Lung (tissue), 12 donors: ENCODE data around the gene PIBF1. TPM values are rescaled to one million over a fixed set of nuclear protein-coding genes. Genes with fewer than 3 reads are reported as not detected.

ENCODE experiments used
- ATAC-seq: fragments of 200-7000 bp; cut with Tn5 transposase; one replicate; pipeline ENCODE4 v1.9.1; 2020; ENCODE audit warnings: moderate number of reproducible peaks; ENCODE audit not compliant: insufficient read depth, low FRiP score
- DNase-seq, 3 donors: peaks; one replicate each; pipeline ENCODE4 v3.0.0-alpha.2; 2013 to 2017
- H3K27ac ChIP-seq, 2 donors: one replicate each; pipeline ENCODE4 v1.5.1; 2013; ENCODE audit warnings: mild to moderate bottlenecking in 2 of 2, moderate library complexity in 2 of 2, control low read depth in 1 of 2, inconsistent platforms in 1 of 2, low read depth in 1 of 2, low read length in 1 of 2
- H3K27me3 ChIP-seq, 3 donors: one replicate each; pipeline ENCODE4 v1.5.1; 2013; ENCODE audit warnings: low read length in 2 of 3; ENCODE audit not compliant: control insufficient read depth in 3 of 3, insufficient read depth in 3 of 3
- H3K36me3 ChIP-seq, 4 donors: one replicate each; pipeline ENCODE4 v1.5.1; 2013; ENCODE audit warnings: low read length in 4 of 4, mild to moderate bottlenecking in 1 of 4, moderate library complexity in 1 of 4; ENCODE audit not compliant: control insufficient read depth in 4 of 4, insufficient read depth in 4 of 4
- H3K4me1 ChIP-seq, 5 donors: one replicate each; pipeline ENCODE4 v1.5.1; 2013; ENCODE audit warnings: low read length in 5 of 5, mild to moderate bottlenecking in 2 of 5, moderate library complexity in 1 of 5; ENCODE audit not compliant: control insufficient read depth in 5 of 5, insufficient read depth in 5 of 5
- H3K4me3 ChIP-seq: one replicate; pipeline ENCODE4 v1.5.1; 2013; ENCODE audit warnings: mild to moderate bottlenecking, control low read depth, moderate library complexity
- H3K9ac ChIP-seq, 2 donors: one replicate each; pipeline ENCODE4 v1.5.1; 2013; ENCODE audit warnings: low read length in 2 of 2, control low read depth in 1 of 2; ENCODE audit not compliant: insufficient read depth in 1 of 2
- H3K9me3 ChIP-seq, 4 donors: one replicate each; pipeline ENCODE4 v1.5.1; 2013; ENCODE audit warnings: low read length in 3 of 4, mild to moderate bottlenecking in 1 of 4, moderate library complexity in 1 of 4; ENCODE audit not compliant: control insufficient read depth in 4 of 4, insufficient read depth in 3 of 4
- CTCF ChIP-seq: IDR thresholded peaks from 2 replicates; pipeline ENCODE4 v1.5.1; 2012; ENCODE audit warnings: mild to moderate bottlenecking; ENCODE audit errors: control extremely low read depth, extremely low read depth
- WGBS, 2 donors: extraction: QIAGEN DNeasy Blood & Tissue Kit; methylation state at CpG; one replicate each; pipeline ENCODE4 v1.1.7; 2013; 5-methylcytosine and 5-hydroxymethylcytosine counted together
- polyA plus RNA-seq, 2 donors: library from polyadenylated mRNA; stranded (reverse); fragments of 200-250 nt; gene quantifications; one replicate each; pipeline ENCODE4 v1.2.1, GENCODE V29; 2013
- total RNA-seq, 2 donors: library from RNA; depleted of rRNA in 1 of 2; stranded (reverse); fragments of >200 nt in 1 of 2; gene quantifications; one replicate each; pipeline ENCODE4 v1.2.1, GENCODE V29; 2014 to 2021
- donor health status: control.
- donor health status: control.
- donor health status: Bipolar disorder and iron deficiency.
- donor health status: healthy.
- donor health status: DM: yes; HTN: yes; CAD: no.

The PIBF1 gene
- total and polyA plus RNA-seq, 4 donors, result 8.4 to 61.1 (median 25.6) TPM

- Histone ChIP-seq H3K4me3 (no peak overlapping the region), H3K4me1 (no peaks in the 10 kb centered on the region), H3K9ac (no peak overlapping the region), H3K36me3 (no peaks in the 10 kb centered on the region), H3K27ac (no peak overlapping the region), H3K27me3 (no peaks in the 10 kb centered on the region), H3K9me3 (peaks cover 0 to 3% (median 0%) of the 10 kb centered on the region in 4 donors)
- TF ChIP-seq CTCF, result no peak
- WGBS, 2 donors, result 96% methylated on average over 4 of the region's 4 CpGs
- ATAC-seq, result no peak
- DNase-seq, result no peak
Observed at GRCh38 chr13:73036566-73036965, 254.6 kb downstream of the PIBF1 start.

DNA sequence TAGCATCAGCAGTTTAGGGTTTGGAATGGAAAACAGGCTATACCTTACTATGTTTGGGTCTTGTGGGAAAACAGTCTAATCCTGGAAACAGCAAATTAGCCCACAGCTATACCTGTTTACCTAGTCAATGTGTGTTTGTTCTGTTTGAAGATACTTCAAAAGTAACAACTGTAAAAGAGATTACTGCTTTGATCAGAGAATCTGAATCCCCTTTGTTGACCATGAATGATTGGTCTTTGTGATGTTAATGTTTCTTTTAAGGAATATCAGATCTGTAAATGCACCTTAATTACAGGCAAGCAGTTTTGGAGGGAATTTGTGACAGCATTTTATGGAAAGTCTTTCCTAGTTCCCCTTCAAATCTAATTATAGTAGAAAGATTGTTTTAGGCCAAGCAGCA, 256.1 kb downstream of the PIBF1 start:
- ATAC-seq (no peak), DNase-seq (no peak)
- H3K36me3 ChIP-seq, result no peaks in the 10 kb centered on the region
- H3K4me1 ChIP-seq, result no peaks in the 10 kb centered on the region
- H3K9me3 ChIP-seq, result peaks cover 0 to 3% (median 0%) of the 10 kb centered on the region in 4 donors
- H3K27ac ChIP-seq, result no peak overlapping the region
- no peak overlapping the region for H3K9ac ChIP-seq
- peaks cover 0 to 2% (median 0%) of the 10 kb centered on the region in 3 donors for H3K27me3 ChIP-seq
- no peak overlapping the region for H3K4me3 ChIP-seq
- TF ChIP-seq CTCF, result no peak

- H3K4me1 ChIP-seq, result no peaks in the 10 kb centered on the region
- no peak overlapping the region for H3K27ac ChIP-seq
- DNase-seq (no peak), ATAC-seq (no peak)
- TF ChIP-seq CTCF, result no peak
- peaks cover 0 to 2% (median 0%) of the 10 kb centered on the region in 3 donors for H3K27me3 ChIP-seq
- WGBS, 2 donors, result 58 to 78% methylated on average over 2 of the region's 2 CpGs
- H3K9me3 ChIP-seq, result peaks cover 0 to 3% (median 0%) of the 10 kb centered on the region in 4 donors
- H3K4me3 ChIP-seq, result no peak overlapping the region
- H3K36me3 ChIP-seq, result no peaks in the 10 kb centered on the region
- no peak overlapping the region for H3K9ac ChIP-seq
Observed at GRCh38 chr13:73039201-73040108, 257.5 kb downstream of the PIBF1 start.
